ENCODE data around the gene IMPA2.

GRCh38 chr18:12052866-12053265, 71.6 kb downstream of the IMPA2 start:
- TF ChIP-seq POLR2A (IDR thresholded peaks at IDR 0.05; ENCODE audit: control extremely low read depth in 1 of 2, low read depth in 2 of 2, low read length in 2 of 2) (no peak), SRF (IDR thresholded peaks at IDR 0.05; ENCODE audit: low read depth, low read length) (no peak), YY1 (IDR thresholded peaks at IDR 0.05; ENCODE audit: low read depth, low read length) (no peak), CTCF (IDR thresholded peaks at IDR 0.05; ENCODE audit: control extremely low read depth in 1 of 3, insufficient read depth in 1 of 3, low read depth in 1 of 3, low read length in 3 of 3) (no peak), SIN3A (conservative IDR thresholded peaks at IDR 0.05 in 1 of 2, IDR thresholded peaks at IDR 0.05 in 1 of 2; ENCODE audit: low read depth in 1 of 2, low read length in 2 of 2) (no peak), CREB1 (IDR thresholded peaks at IDR 0.05) (no peak), RXRA (IDR thresholded peaks at IDR 0.05; ENCODE audit: insufficient read depth, low read depth, low read length) (no peak), EZH2 (IDR thresholded peaks at IDR 0.05; ENCODE audit: low read depth, low read length, severe bottlenecking) (no peak), KDM5A (IDR thresholded peaks at IDR 0.05; ENCODE audit: low read length) (no peak)

All from H1 (cell line).